DND-41 (cell line): ENCODE measurements around the gene CSAD.

Experiments
- ATAC-seq: fragments of 200-7000 bp; cut with Tn5 transposase; 3 replicates; pipeline ENCODE4 v1.9.1; 2021; ENCODE audit warnings: low read depth; ENCODE audit not compliant: insufficient read depth
- DNase-seq: peaks from one replicate; pipeline ENCODE4 v3.0.0-alpha.2; 2020
- H2AFZ ChIP-seq: 2 replicates; pipeline ENCODE4 v1.6.0; 2012; ENCODE audit warnings: low read depth, low read length
- H3K27ac ChIP-seq: 2 replicates; pipeline ENCODE4 v1.5.1; 2012; ENCODE audit warnings: low read length, inconsistent platforms
- H3K27me3 ChIP-seq: fragments of 200-600 bp; sonication (generic); 2 replicates; pipeline ENCODE4 v1.6.0; 2012; ENCODE audit warnings: low read length, mild to moderate bottlenecking, inconsistent platforms; ENCODE audit not compliant: insufficient read depth, poor library complexity
- H3K36me3 ChIP-seq: 2 replicates; pipeline ENCODE4 v1.5.1; 2012; ENCODE audit warnings: low read length, inconsistent platforms; ENCODE audit not compliant: insufficient read depth
- H3K4me1 ChIP-seq: 2 replicates; pipeline ENCODE4 v1.5.1; 2012; ENCODE audit warnings: mild to moderate bottlenecking, low read length; ENCODE audit not compliant: insufficient read depth
- H3K4me2 ChIP-seq: 2 replicates; pipeline ENCODE4 v1.6.0; 2012; ENCODE audit warnings: mild to moderate bottlenecking, moderate library complexity, low read length, inconsistent platforms; ENCODE audit not compliant: insufficient read depth
- H3K4me3 ChIP-seq, 2 experiments: fragments of 200-600 bp in 1 of 2; shearing (Covaris generic) in 1 of 2; 2 replicates each; pipeline ENCODE4 v1.5.1; 2012 to 2016; ENCODE audit warnings: inconsistent platforms in 2 of 2, low read length in 2 of 2, mild to moderate bottlenecking in 2 of 2, low read depth in 1 of 2, moderate library complexity in 1 of 2
- H3K79me2 ChIP-seq: 2 replicates; pipeline ENCODE4 v1.6.0; 2012; ENCODE audit warnings: low read length, inconsistent platforms; ENCODE audit not compliant: insufficient read depth
- H3K9ac ChIP-seq: 2 replicates; pipeline ENCODE4 v1.6.0; 2012; ENCODE audit warnings: low read depth, mild to moderate bottlenecking, inconsistent platforms, low read length, moderate library complexity
- H3K9me3 ChIP-seq: 2 replicates; pipeline ENCODE4 v1.5.1; 2012; ENCODE audit warnings: low read length, moderate library complexity, mild to moderate bottlenecking, inconsistent platforms; ENCODE audit not compliant: insufficient read depth, severe bottlenecking
- H4K20me1 ChIP-seq: 2 replicates; pipeline ENCODE4 v1.6.0; 2012; ENCODE audit warnings: low read length; ENCODE audit not compliant: insufficient read depth
- EZH2 ChIP-seq: IDR thresholded peaks from 3 replicates; pipeline ENCODE4 v1.6.1; 2012; ENCODE audit warnings: borderline replicate concordance, low read depth, mild to moderate bottlenecking, moderate library complexity, low read length, inconsistent platforms; ENCODE audit not compliant: severe bottlenecking
- TF ChIP-seq, protein P1 (sequence below): IDR thresholded peaks from 2 replicates; pipeline ENCODE4 v1.5.1; 2012; ENCODE audit warnings: borderline replicate concordance, low read length, moderate library complexity, mild to moderate bottlenecking; ENCODE audit not compliant: poor library complexity, severe bottlenecking; ENCODE audit errors: extremely low read depth

CSAD gene

DNA sequence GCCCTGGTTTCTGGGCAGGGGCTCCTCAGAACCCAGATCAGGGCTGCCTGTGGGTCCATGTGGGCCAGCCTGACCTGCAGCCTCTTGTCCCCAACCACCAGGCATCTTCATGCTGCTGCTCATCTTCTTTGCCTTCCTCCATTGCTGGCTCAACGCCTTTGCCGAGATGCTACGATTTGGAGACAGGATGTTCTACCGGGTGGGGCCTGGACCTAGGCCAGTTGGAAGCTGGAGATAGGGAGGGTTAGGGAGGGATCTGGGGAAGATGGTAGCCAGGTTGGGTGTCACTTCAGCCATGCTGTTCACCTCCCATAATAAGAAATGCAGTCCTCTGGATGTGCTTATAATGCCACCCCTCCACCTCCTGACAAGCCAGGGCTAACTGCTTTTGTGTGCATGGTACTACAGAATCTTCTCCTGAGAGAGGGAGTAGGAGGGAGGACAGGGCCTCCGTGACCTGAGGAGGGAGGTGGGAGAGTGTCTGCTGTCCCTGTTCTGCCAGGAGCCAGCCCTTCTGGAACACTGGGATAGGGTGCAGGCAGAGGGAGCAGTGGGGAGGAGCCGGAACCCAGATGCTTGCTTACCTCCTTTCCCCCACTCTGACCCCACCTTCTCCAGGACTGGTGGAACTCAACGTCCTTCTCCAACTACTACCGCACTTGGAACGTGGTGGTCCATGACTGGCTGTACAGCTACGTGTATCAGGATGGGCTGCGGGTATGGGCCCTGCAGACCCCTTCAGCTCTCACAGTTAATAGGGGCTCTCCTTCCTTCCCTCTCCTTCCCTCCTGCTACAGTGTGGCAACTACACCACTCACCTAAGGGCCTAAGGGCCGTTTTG lies 59.8 kb downstream of the CSAD start:
- ATAC-seq: no peak

DNA sequence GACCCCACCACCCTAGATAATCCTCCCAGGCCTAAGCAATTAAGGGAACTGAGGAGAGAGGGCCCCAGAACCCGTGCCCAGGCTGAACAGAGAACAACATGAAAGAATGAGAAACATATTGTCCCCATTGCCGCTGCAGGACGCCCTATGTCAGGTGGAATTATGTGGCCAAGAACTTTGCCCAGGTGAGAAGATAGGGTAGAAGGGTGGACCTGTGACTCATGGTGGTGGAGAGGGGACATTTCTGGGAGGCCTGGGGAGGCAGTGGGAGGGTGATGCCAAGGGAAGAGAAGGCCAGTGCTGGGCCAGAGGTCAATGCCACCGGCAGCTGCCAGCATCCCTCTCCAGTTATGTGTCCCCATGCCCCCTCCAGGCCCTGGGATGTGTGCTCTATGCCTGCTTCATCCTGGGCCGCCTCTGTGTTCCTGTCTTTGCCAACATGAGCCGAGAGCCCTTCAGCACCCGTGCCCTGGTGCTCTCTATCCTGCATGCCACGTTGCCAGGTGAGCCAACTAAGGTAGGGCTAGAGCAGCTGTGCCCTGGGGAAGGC lies 61.9 kb downstream of the CSAD start:
- H3K79me2 ChIP-seq: no peaks in the 10 kb centered on the region
- no peaks in the 10 kb centered on the region for H4K20me1 ChIP-seq
- no peak overlapping the region for H3K27ac ChIP-seq
- H3K9ac ChIP-seq: no peak overlapping the region
- H3K4me2 ChIP-seq: no peak overlapping the region
- no peak for TF ChIP-seq EZH2
- TF ChIP-seq, protein P1, sequence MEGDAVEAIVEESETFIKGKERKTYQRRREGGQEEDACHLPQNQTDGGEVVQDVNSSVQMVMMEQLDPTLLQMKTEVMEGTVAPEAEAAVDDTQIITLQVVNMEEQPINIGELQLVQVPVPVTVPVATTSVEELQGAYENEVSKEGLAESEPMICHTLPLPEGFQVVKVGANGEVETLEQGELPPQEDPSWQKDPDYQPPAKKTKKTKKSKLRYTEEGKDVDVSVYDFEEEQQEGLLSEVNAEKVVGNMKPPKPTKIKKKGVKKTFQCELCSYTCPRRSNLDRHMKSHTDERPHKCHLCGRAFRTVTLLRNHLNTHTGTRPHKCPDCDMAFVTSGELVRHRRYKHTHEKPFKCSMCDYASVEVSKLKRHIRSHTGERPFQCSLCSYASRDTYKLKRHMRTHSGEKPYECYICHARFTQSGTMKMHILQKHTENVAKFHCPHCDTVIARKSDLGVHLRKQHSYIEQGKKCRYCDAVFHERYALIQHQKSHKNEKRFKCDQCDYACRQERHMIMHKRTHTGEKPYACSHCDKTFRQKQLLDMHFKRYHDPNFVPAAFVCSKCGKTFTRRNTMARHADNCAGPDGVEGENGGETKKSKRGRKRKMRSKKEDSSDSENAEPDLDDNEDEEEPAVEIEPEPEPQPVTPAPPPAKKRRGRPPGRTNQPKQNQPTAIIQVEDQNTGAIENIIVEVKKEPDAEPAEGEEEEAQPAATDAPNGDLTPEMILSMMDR: no peak
- no peaks in the 10 kb centered on the region for H3K36me3 ChIP-seq
- no peaks in the 10 kb centered on the region for H3K4me1 ChIP-seq
- DNase-seq (no peak), ATAC-seq (no peak)
- no peak overlapping the region for H2AFZ ChIP-seq
- no peak overlapping the region for H3K4me3 ChIP-seq
- H3K27me3 ChIP-seq: no peaks in the 10 kb centered on the region
- no peaks in the 10 kb centered on the region for H3K9me3 ChIP-seq

More for the DNA sequence above, 59.8 kb downstream of the CSAD start:
- no peak overlapping the region for H3K4me2 ChIP-seq
- no peak overlapping the region for H3K27ac ChIP-seq
- no peak overlapping the region for H3K4me3 ChIP-seq
- H3K9ac ChIP-seq: no peak overlapping the region
- H4K20me1 ChIP-seq: no peaks in the 10 kb centered on the region
- TF ChIP-seq, protein P1: no peak
- no peaks in the 10 kb centered on the region for H3K79me2 ChIP-seq
- no peaks in the 10 kb centered on the region for H3K9me3 ChIP-seq
- H3K36me3 ChIP-seq: no peaks in the 10 kb centered on the region
- no peak for DNase-seq
- H3K4me1 ChIP-seq: no peaks in the 10 kb centered on the region
- no peak overlapping the region for H2AFZ ChIP-seq
- no peaks in the 10 kb centered on the region for H3K27me3 ChIP-seq

DNA sequence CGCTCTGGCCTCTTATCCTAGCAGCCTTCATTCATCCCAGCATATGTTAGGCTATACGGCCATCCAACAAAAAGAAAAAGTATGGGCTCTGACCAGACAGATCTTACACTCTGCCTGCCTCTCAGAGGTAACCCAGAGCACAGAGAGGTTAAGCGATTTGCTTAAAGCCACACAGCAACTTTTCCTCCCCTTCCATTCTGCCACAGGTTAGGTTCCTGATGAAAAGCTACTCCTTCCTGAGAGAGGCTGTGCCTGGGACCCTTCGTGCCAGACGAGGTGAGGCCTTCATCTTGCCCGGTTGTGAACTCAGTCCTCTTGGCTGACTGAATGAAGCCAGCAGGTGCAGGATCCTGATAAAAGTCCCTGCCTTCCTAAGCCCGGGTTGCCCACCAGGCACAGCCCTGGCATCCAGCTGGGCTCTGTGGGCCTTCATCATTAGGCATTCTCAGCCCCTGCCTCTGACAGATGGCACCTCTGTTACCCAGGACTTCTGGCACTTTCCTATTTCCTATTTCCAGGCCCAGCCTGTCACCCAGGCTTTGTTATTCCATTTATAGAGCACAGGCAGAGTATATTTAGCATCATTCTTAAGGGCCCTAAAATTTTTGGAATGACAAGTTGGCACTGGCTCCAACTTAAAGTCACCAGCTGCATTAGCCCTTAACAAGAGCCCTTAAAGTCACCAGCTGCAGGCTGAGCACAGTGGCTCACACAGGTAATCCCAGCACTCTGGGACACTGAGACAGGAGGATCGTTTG lies 64.7 kb downstream of the CSAD start:
- H3K36me3 ChIP-seq: no peaks in the 10 kb centered on the region
- TF ChIP-seq EZH2: no peak
- TF ChIP-seq, protein P1: no peak
- ATAC-seq: no peak
- H3K27me3 ChIP-seq: no peaks in the 10 kb centered on the region
- H3K9ac ChIP-seq: no peak overlapping the region
- H3K4me1 ChIP-seq: no peaks in the 10 kb centered on the region
- H3K4me3 ChIP-seq: no peak overlapping the region
- H3K9me3 ChIP-seq: no peaks in the 10 kb centered on the region
- H2AFZ ChIP-seq: no peak overlapping the region
- H3K27ac ChIP-seq: no peak overlapping the region
- no peak overlapping the region for H3K4me2 ChIP-seq
- no peaks in the 10 kb centered on the region for H3K79me2 ChIP-seq
- no peaks in the 10 kb centered on the region for H4K20me1 ChIP-seq
- no peak for DNase-seq
